Measurements from ENCODE around the gene OPN3. TPM values are rescaled to one million over a fixed set of nuclear protein-coding genes. Genes with fewer than 3 reads are reported as not detected.

Gene OPN3
- total RNA-seq, 4 donors from 2014 or later: 9.5 to 48.1 (median 14.0) TPM

- TF ChIP-seq CTCF (IDR thresholded peaks at IDR 0.05; ENCODE audit: low read depth): no peak
These were observed 24.9 kb downstream of the OPN3 start for GRCh38 chr1:241615043-241615974.

GRCh38 chr1:241614572-241614971 is 25.6 kb downstream of the OPN3 start:
- TF ChIP-seq CTCF (IDR thresholded peaks at IDR 0.05; ENCODE audit: low read depth): no peak

- no peak for TF ChIP-seq CTCF (IDR thresholded peaks at IDR 0.05; ENCODE audit: low read depth)
These were observed 26.0 kb downstream of the OPN3 start for GRCh38 chr1:241614144-241614543.

- TF ChIP-seq CTCF (IDR thresholded peaks at IDR 0.05; ENCODE audit: low read depth): no peak
These were observed 27.4 kb downstream of the OPN3 start for GRCh38 chr1:241612533-241613477.

GRCh38 chr1:241611736-241612135 is 28.4 kb downstream of the OPN3 start:
- no peak for TF ChIP-seq CTCF (IDR thresholded peaks at IDR 0.05; ENCODE audit: low read depth)

- TF ChIP-seq CTCF (IDR thresholded peaks at IDR 0.05; ENCODE audit: low read depth): no peak
These were observed 29.1 kb downstream of the OPN3 start for GRCh38 chr1:241611063-241611462.

Data from subcutaneous adipose tissue (tissue), 4 donors.